GM12875 (cell line): ENCODE measurements around the gene RAB31.

ENCODE experiments used
- H3K4me3 ChIP-seq: one replicate; pipeline ENCODE4 v1.5.1; 2011; ENCODE audit warnings: low read depth, low read length, control low read depth
- TF ChIP-seq, protein P1 (sequence below): IDR thresholded peaks from 2 replicates; pipeline ENCODE4 v1.5.1; 2011; ENCODE audit warnings: low read depth, mild to moderate bottlenecking, control low read depth, inconsistent platforms, low read length, moderate library complexity, borderline replicate concordance; ENCODE audit not compliant: insufficient read depth

Gene RAB31

DNA sequence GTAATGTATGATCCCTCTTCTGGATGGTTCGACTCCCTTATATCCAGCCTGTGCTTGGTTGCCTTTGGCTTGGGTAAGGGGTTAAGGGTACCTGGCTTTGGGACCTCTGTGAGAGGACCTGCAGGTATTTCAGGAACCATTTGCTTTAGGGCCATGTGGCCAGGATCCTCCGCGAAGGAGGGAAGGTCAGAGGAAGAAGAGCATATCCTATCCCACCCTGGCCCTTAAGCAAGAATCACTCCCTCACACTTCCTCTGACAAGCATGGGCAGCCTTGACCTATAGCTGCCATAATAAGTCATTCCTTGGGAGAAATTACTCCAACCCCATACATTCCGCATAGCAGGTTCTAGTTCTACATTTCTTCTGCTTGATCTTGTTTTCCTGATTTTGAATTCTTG lies 118.6 kb downstream of the RAB31 start:
- TF ChIP-seq, protein P1, sequence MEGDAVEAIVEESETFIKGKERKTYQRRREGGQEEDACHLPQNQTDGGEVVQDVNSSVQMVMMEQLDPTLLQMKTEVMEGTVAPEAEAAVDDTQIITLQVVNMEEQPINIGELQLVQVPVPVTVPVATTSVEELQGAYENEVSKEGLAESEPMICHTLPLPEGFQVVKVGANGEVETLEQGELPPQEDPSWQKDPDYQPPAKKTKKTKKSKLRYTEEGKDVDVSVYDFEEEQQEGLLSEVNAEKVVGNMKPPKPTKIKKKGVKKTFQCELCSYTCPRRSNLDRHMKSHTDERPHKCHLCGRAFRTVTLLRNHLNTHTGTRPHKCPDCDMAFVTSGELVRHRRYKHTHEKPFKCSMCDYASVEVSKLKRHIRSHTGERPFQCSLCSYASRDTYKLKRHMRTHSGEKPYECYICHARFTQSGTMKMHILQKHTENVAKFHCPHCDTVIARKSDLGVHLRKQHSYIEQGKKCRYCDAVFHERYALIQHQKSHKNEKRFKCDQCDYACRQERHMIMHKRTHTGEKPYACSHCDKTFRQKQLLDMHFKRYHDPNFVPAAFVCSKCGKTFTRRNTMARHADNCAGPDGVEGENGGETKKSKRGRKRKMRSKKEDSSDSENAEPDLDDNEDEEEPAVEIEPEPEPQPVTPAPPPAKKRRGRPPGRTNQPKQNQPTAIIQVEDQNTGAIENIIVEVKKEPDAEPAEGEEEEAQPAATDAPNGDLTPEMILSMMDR: no peak
- H3K4me3 ChIP-seq: no peak overlapping the region

- no peak overlapping the region for H3K4me3 ChIP-seq
- TF ChIP-seq, protein P1: no peak
These were observed 119.2 kb downstream of the RAB31 start for GRCh38 chr18:9827211-9827792.

- TF ChIP-seq, protein P1: no peak
- H3K4me3 ChIP-seq: no peak overlapping the region
These were observed 119.8 kb downstream of the RAB31 start for GRCh38 chr18:9827793-9828505.

- TF ChIP-seq, protein P1: no peak
- no peak overlapping the region for H3K4me3 ChIP-seq
These were observed 120.7 kb downstream of the RAB31 start for GRCh38 chr18:9828506-9829396.

DNA sequence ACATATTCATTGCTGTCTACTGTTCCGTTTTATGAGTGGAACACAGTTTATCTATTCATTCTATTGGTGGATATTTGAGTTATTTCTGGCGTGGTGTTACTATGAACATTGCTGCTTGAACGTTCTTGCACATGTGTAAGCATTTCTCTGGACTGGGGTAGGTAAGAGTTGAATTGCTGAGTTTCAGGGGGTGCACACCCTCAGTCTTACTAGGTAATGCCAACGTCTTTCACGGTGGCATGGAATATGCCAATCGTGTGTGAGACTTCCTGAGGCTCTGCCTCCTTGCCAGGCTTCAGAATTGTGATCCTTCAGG lies 121.3 kb downstream of the RAB31 start:
- TF ChIP-seq, protein P1: no peak
- H3K4me3 ChIP-seq: no peak overlapping the region

DNA sequence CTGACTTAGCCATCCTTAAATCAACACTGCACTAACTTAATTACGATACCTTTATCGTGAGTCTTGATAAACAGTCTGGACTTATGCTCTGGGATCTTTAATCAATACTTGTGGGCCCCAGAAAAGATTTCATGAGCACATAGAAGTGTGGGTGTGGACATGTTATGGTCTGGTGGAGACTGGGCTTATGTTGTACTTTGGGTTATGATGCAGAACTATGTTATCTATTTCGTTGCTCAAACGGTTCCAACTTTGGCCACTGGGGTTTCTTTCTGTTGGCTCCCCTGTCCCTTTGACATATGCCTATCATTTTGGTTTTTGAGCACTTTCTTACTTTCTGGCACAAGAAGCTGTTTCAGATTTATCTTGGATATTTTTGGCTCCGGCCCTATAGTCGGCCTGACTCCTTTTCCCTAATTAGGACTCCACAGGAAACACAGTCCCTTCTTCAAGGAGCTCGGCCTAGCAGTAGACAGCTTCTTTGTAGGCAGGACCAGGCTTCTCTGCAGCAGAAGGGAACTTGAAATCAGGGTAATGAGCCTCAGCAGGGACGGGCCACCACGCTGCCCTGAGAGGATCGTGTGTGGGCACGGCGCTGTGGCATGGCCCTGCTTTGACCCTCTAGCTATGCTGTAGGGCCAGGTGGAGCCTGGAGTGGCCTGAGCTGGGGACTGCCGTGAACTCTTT lies 123.1 kb downstream of the RAB31 start:
- TF ChIP-seq, protein P1: peak; percentile 13; the same call in 1 of the 2 replicates
- H3K4me3 ChIP-seq: no peak overlapping the region
